DOHH2 (cell line): ENCODE data around the gene ENTPD7.

Experiments
- H3F3A ChIP-seq: fragments of 200-600 bp; sonication (generic), shearing (Covaris generic); 2 replicates; pipeline ENCODE4 v1.6.0; 2016; ENCODE audit warnings: antibody characterized with exemption, mild to moderate bottlenecking; ENCODE audit not compliant: control insufficient read depth, insufficient read depth
- H3K27ac ChIP-seq: fragments of 200-600 bp; sonication (generic); 2 replicates; pipeline ENCODE4 v1.5.1; 2014; ENCODE audit warnings: low read depth, mild to moderate bottlenecking, low read length, moderate library complexity
- H3K27me3 ChIP-seq: fragments of 200-600 bp; sonication (generic); 2 replicates; pipeline ENCODE4 v1.6.1; 2014; ENCODE audit warnings: mild to moderate bottlenecking, low read length, mixed read lengths; ENCODE audit not compliant: control insufficient read depth
- H3K36me3 ChIP-seq: fragments of 200-600 bp; sonication (generic); 2 replicates; pipeline ENCODE4 v1.6.1; 2014; ENCODE audit warnings: mild to moderate bottlenecking, low read length, moderate library complexity, mixed read lengths; ENCODE audit not compliant: control insufficient read depth
- H3K4me1 ChIP-seq: fragments of 200-600 bp; sonication (generic); 2 replicates; pipeline ENCODE4 v1.6.1; 2014; ENCODE audit warnings: mild to moderate bottlenecking, low read length, mixed read lengths; ENCODE audit not compliant: control insufficient read depth
- H3K4me2 ChIP-seq: fragments of 200-600 bp; sonication (generic); 2 replicates; pipeline ENCODE4 v1.6.0; 2014; ENCODE audit warnings: mild to moderate bottlenecking, low read length, moderate library complexity
- H3K4me3 ChIP-seq: fragments of 200-600 bp; sonication (generic); 2 replicates; pipeline ENCODE4 v1.5.1; 2014; ENCODE audit warnings: mild to moderate bottlenecking, low read length, mixed read lengths
- H3K79me2 ChIP-seq: fragments of 200-600 bp; sonication (generic); 2 replicates; pipeline ENCODE4 v1.6.1; 2014; ENCODE audit warnings: mild to moderate bottlenecking, low read length, mixed read lengths; ENCODE audit not compliant: control insufficient read depth
- H3K9me2 ChIP-seq: fragments of 200-600 bp; sonication (generic); replicated peaks from 2 replicates; pipeline ENCODE4 v1.6.1; 2014; ENCODE audit warnings: mild to moderate bottlenecking, low read length, mixed read lengths; ENCODE audit not compliant: control insufficient read depth
- H3K9me3 ChIP-seq: fragments of 200-600 bp; sonication (generic); 2 replicates; pipeline ENCODE4 v1.6.1; 2014; ENCODE audit warnings: antibody characterized with exemption, low read length, mixed read lengths; ENCODE audit not compliant: control insufficient read depth, insufficient read depth
- H4K20me1 ChIP-seq: fragments of 200-600 bp; sonication (generic); 2 replicates; pipeline ENCODE4 v1.6.0; 2014; ENCODE audit warnings: low read depth, mild to moderate bottlenecking, antibody characterized with exemption, low read length, moderate library complexity; ENCODE audit not compliant: control insufficient read depth, insufficient read depth
- CTCF ChIP-seq: fragments of 200-600 bp; sonication (generic); IDR thresholded peaks from one replicate; pipeline ENCODE4 v1.5.1; 2014; ENCODE audit warnings: antibody characterized with exemption, mild to moderate bottlenecking, low read depth, low read length; ENCODE audit not compliant: poor library complexity, severe bottlenecking
- EZH2phosphoT487 ChIP-seq: fragments of 200-600 bp; sonication (generic); IDR thresholded peaks from 2 replicates; pipeline ENCODE4 v1.6.1; 2017; ENCODE audit warnings: borderline replicate concordance, mild to moderate bottlenecking, antibody characterized with exemption, low read length, moderate library complexity, mixed read lengths

Gene ENTPD7

GRCh38 chr10:99754670-99755069 is 95.4 kb downstream of the ENTPD7 start:
- Histone ChIP-seq H3K4me1 (peaks cover 21% of the 10 kb centered on the region), H3K27me3 (no peaks in the 10 kb centered on the region), H4K20me1 (no peaks in the 10 kb centered on the region), H3K27ac (no peak overlapping the region), H3K4me3 (no peak overlapping the region), H3K9me2 (no peaks in the 10 kb centered on the region), H3K9me3 (no peaks in the 10 kb centered on the region), H3K4me2 (no peak overlapping the region), H3K79me2 (no peaks in the 10 kb centered on the region), H3K36me3 (peaks cover 90% of the 10 kb centered on the region), H3F3A (no peaks in the 10 kb centered on the region)
- TF ChIP-seq EZH2phosphoT487, result no peak
- no peak for TF ChIP-seq CTCF
